Mucosa of descending colon (tissue), 3 donors: ENCODE data around the gene POLR1D. TPM values are rescaled to one million over a fixed set of nuclear protein-coding genes. Genes with fewer than 3 reads are reported as not detected.

Source experiments
- ATAC-seq: fragments of 200-7000 bp; cut with Tn5 transposase; one replicate; pipeline ENCODE4 v1.9.1; 2020; ENCODE audit warnings: mild to moderate bottlenecking, moderate library complexity
- DNase-seq, 3 donors: peaks; one replicate each; pipeline ENCODE4 v3.0.0-alpha.2; 2020
- H3K36me3 ChIP-seq: fragments of 200-600 bp; one replicate; pipeline ENCODE4 v1.8.0; 2021; ENCODE audit warnings: low read depth, mild to moderate bottlenecking
- H3K4me1 ChIP-seq: fragments of 200-600 bp; one replicate; pipeline ENCODE4 v1.8.0; 2021; ENCODE audit warnings: low read depth, mild to moderate bottlenecking
- H3K4me3 ChIP-seq: fragments of 200-600 bp; one replicate; pipeline ENCODE4 v1.8.0; 2021; ENCODE audit warnings: mild to moderate bottlenecking
- H3K9me3 ChIP-seq: fragments of 200-600 bp; one replicate; pipeline ENCODE4 v1.8.0; 2021; ENCODE audit warnings: mild to moderate bottlenecking
- intact Hi-C, 2 donors: fragments of 100-400 bp; cut with DNase I in 1 of 2; cut with micrococcal nuclease in 1 of 2; formaldehyde crosslinking; loops; one replicate each; pipeline versions ENCODE4 v1.11.0 to v1.11.1; 2022; cut with DNase I, micrococcal nuclease
- total RNA-seq, 3 donors: library from RNA; stranded (reverse); fragmentation: NEBNext Ultra II Directional in 2 of 3; extraction: Animal tissue kit (Norgen Biotek cat#: 25700) in 2 of 3; gene quantifications; one replicate each; pipeline versions ENCODE4 v1.2.1 to v1.2.4, GENCODE V29; 2021 to 2023
- TF ChIP-seq, protein P1 (sequence below): fragments of 200-600 bp; IDR thresholded peaks from one replicate; pipeline ENCODE4 v1.8.0; 2022; ENCODE audit warnings: antibody characterized with exemption, mild to moderate bottlenecking
- donor health status: DM: no; HTN: no; CAD: no; lungs with moderate emphysema.
- donor health status: DM: no; HTN: no; CAD: no.
- donor health status: DM: no; HTN: yes; CAD: no.

Gene POLR1D
- total RNA-seq, 3 donors from 2014 or later = 88.7 to 169 (median 91.0) TPM

GRCh38 chr13:27665333-27665732, 43.6 kb downstream of the POLR1D start:
- no peaks in the 10 kb centered on the region for H3K4me1 ChIP-seq
- TF ChIP-seq, protein P1, sequence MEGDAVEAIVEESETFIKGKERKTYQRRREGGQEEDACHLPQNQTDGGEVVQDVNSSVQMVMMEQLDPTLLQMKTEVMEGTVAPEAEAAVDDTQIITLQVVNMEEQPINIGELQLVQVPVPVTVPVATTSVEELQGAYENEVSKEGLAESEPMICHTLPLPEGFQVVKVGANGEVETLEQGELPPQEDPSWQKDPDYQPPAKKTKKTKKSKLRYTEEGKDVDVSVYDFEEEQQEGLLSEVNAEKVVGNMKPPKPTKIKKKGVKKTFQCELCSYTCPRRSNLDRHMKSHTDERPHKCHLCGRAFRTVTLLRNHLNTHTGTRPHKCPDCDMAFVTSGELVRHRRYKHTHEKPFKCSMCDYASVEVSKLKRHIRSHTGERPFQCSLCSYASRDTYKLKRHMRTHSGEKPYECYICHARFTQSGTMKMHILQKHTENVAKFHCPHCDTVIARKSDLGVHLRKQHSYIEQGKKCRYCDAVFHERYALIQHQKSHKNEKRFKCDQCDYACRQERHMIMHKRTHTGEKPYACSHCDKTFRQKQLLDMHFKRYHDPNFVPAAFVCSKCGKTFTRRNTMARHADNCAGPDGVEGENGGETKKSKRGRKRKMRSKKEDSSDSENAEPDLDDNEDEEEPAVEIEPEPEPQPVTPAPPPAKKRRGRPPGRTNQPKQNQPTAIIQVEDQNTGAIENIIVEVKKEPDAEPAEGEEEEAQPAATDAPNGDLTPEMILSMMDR = no peak
- no peak for ATAC-seq
- no peak for DNase-seq
- H3K4me3 ChIP-seq = no peak overlapping the region
- no peaks in the 10 kb centered on the region for H3K9me3 ChIP-seq
- intact Hi-C loops = no loop called here
- H3K36me3 ChIP-seq = no peaks in the 10 kb centered on the region

DNA sequence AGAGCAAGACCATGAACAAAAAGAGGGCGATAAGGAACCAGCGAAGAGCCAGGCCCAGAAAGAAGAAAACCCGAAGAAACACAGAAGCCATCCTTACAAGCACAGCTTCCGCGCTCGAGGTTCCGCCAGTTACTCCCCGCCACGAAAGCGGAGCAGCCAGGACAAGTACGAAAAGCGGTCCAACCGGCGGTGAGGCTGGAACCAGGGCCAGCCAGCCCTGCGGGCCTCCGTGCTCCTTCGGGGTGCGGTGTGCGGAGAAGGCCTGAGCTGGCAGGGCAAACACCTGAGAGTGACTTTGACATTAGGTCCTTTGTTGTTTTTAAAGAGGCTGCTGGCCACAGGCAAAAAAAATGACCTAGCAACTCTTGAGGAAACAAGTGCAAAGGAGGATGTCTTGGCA, 44.1 kb downstream of the POLR1D start:
- no peaks in the 10 kb centered on the region for H3K9me3 ChIP-seq
- intact Hi-C loops = no loop called here
- H3K4me1 ChIP-seq = no peaks in the 10 kb centered on the region
- DNase-seq (no peak), ATAC-seq (no peak)
- no peak overlapping the region for H3K4me3 ChIP-seq
- H3K36me3 ChIP-seq = no peaks in the 10 kb centered on the region
- TF ChIP-seq, protein P1 = no peak

- no peaks in the 10 kb centered on the region for H3K36me3 ChIP-seq
- ATAC-seq (no peak), DNase-seq (no peak)
- H3K9me3 ChIP-seq = no peaks in the 10 kb centered on the region
- TF ChIP-seq, protein P1 = no peak
- no peak overlapping the region for H3K4me3 ChIP-seq
- intact Hi-C loops = no loop called here
- no peaks in the 10 kb centered on the region for H3K4me1 ChIP-seq
Observed at GRCh38 chr13:27666951-27667350, 45.3 kb downstream of the POLR1D start.

GRCh38 chr13:27667946-27668345, 46.3 kb downstream of the POLR1D start:
- TF ChIP-seq, protein P1 = no peak
- intact Hi-C loops = no loop called here

DNA sequence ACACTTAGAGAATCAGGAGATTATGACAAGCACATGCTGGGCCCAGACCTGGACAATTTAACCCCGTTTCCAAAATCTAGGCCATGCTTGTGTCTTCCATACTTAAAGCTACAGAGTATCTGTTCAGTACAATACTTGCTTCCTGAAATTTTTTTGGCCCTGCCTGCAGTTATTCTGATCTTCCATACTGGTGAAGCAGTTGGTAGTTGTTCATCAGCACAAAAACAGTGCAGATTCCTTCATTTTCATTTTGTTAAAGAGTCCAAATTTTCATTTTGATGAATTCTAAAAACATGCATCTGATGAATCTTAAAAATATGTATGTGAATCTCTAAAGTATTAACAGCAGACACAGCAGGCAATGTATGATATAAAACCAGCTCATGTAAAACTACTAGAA, 49.2 kb downstream of the POLR1D start:
- Histone ChIP-seq H3K4me3 (no peak overlapping the region), H3K4me1 (no peaks in the 10 kb centered on the region), H3K36me3 (no peaks in the 10 kb centered on the region), H3K9me3 (peaks cover 2% of the 10 kb centered on the region)
- intact Hi-C loops = no loop called here
- DNase-seq = no peak
- TF ChIP-seq, protein P1 = no peak
- ATAC-seq = no peak

More at GRCh38 chr13:27667946-27668345, 46.3 kb downstream of the POLR1D start:
- peaks cover 2% of the 10 kb centered on the region for H3K9me3 ChIP-seq
- H3K4me1 ChIP-seq = no peaks in the 10 kb centered on the region
- ATAC-seq = no peak
- H3K4me3 ChIP-seq = no peak overlapping the region
- H3K36me3 ChIP-seq = no peaks in the 10 kb centered on the region
- no peak for DNase-seq

DNA sequence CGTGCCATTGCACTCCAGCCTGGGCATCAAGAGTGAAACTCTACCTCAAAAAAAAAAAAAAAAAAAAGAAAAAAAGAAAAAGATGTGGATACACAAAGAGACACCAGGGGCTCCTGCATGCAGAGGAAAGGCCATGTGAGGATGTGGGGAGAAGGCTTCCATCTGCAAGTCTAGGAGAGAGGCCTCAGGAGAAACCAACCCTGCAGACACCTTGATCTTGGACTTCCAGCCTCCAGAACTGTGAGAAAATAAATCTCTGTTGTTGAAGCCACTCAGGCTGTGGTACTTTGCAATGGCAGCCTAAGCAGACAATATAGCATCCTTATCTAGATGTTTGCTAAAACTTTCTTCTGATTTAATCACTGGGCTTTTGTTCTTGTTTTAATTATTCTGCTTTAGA, 50.3 kb downstream of the POLR1D start:
- Histone ChIP-seq H3K36me3 (no peaks in the 10 kb centered on the region), H3K4me3 (no peak overlapping the region), H3K4me1 (no peaks in the 10 kb centered on the region), H3K9me3 (peaks cover 2% of the 10 kb centered on the region)
- intact Hi-C loops = no loop called here
- DNase-seq = no peak
- no peak for ATAC-seq
- TF ChIP-seq, protein P1 = no peak
